HUES48 (cell line): ENCODE results near the gene ZYX.
"Not testable (repeated sequence)": the region's sequence is repeated elsewhere in the genome, so short reads cannot be mapped to it uniquely, and the experiment has no call there.

Experiments
- H3K27ac ChIP-seq: one replicate; pipeline ENCODE4 v1.7.0; 2013; ENCODE audit warnings: low read depth, low read length, inconsistent platforms
- H3K27me3 ChIP-seq: 2 replicates; pipeline ENCODE4 v1.6.1; 2013; ENCODE audit warnings: mild to moderate bottlenecking, low read length; ENCODE audit not compliant: control insufficient read depth, insufficient read depth
- H3K36me3 ChIP-seq: 2 replicates; pipeline ENCODE4 v1.6.1; 2013; ENCODE audit warnings: low read length; ENCODE audit not compliant: control insufficient read depth, insufficient read depth
- H3K4me1 ChIP-seq: 2 replicates; pipeline ENCODE4 v1.6.1; 2013; ENCODE audit warnings: mild to moderate bottlenecking, low read length; ENCODE audit not compliant: control insufficient read depth, insufficient read depth
- H3K4me3 ChIP-seq: 2 replicates; pipeline ENCODE4 v1.5.1; 2013; ENCODE audit warnings: mild to moderate bottlenecking, low read depth, low read length
- H3K9ac ChIP-seq: 2 replicates; pipeline ENCODE4 v1.6.1; 2013; ENCODE audit warnings: mild to moderate bottlenecking, low read depth, low read length, moderate library complexity
- H3K9me3 ChIP-seq: 2 replicates; pipeline ENCODE4 v1.6.1; 2013; ENCODE audit warnings: low read length; ENCODE audit not compliant: control insufficient read depth, insufficient read depth

ZYX gene

GRCh38 chr7:143388051-143388450 lies 6.9 kb downstream of the ZYX start:
- H3K27me3 ChIP-seq: no peaks in the 10 kb centered on the region
- H3K9ac ChIP-seq: no peak overlapping the region
- peaks cover 97% of the 10 kb centered on the region for H3K36me3 ChIP-seq
- peak overlapping the region; percentile 44 for H3K27ac ChIP-seq
- H3K4me1 ChIP-seq: peaks cover 12% of the 10 kb centered on the region
- no peaks in the 10 kb centered on the region for H3K9me3 ChIP-seq
- H3K4me3 ChIP-seq: no peak overlapping the region

GRCh38 chr7:143388491-143389101 lies 7.5 kb downstream of the ZYX start:
- H3K27ac ChIP-seq: no peak overlapping the region
- no peaks in the 10 kb centered on the region for H3K27me3 ChIP-seq
- H3K4me1 ChIP-seq: peaks cover 9% of the 10 kb centered on the region
- H3K36me3 ChIP-seq: peaks cover 97% of the 10 kb centered on the region
- no peaks in the 10 kb centered on the region for H3K9me3 ChIP-seq
- H3K9ac ChIP-seq: no peak overlapping the region
- no peak overlapping the region for H3K4me3 ChIP-seq

- H3K4me1 ChIP-seq: peaks cover 5% of the 10 kb centered on the region; the same call in 1 of the 2 replicates
- no peak overlapping the region for H3K27ac ChIP-seq
- peaks cover 95% of the 10 kb centered on the region for H3K36me3 ChIP-seq
- no peak overlapping the region for H3K4me3 ChIP-seq
- H3K27me3 ChIP-seq: no peaks in the 10 kb centered on the region
- H3K9ac ChIP-seq: no peak overlapping the region
- no peaks in the 10 kb centered on the region for H3K9me3 ChIP-seq
Measured at GRCh38 chr7:143389316-143390103, 8.4 kb downstream of the ZYX start.

GRCh38 chr7:143390104-143390772 lies 9.1 kb downstream of the ZYX start:
- Histone ChIP-seq H3K4me1 (peaks cover 5% of the 10 kb centered on the region; the same call in 1 of the 2 replicates), H3K9me3 (no peaks in the 10 kb centered on the region), H3K27ac (peak overlapping the region; percentile 44), H3K27me3 (no peaks in the 10 kb centered on the region), H3K4me3 (no peak overlapping the region), H3K36me3 (peaks cover 95% of the 10 kb centered on the region), H3K9ac (no peak overlapping the region)

GRCh38 chr7:143390773-143391317 lies 9.7 kb downstream of the ZYX start:
- Histone ChIP-seq H3K9ac (no peak overlapping the region), H3K27me3 (no peaks in the 10 kb centered on the region), H3K27ac (peak overlapping the region; percentile 44), H3K4me3 (no peak overlapping the region), H3K4me1 (peaks cover 5% of the 10 kb centered on the region; the same call in 1 of the 2 replicates), H3K36me3 (peaks cover 97% of the 10 kb centered on the region), H3K9me3 (no peaks in the 10 kb centered on the region)

GRCh38 chr7:143391462-143392404 lies 10.6 kb downstream of the ZYX start:
- Histone ChIP-seq H3K4me3 (no peak overlapping the region), H3K36me3 (peaks cover 98% of the 10 kb centered on the region), H3K27me3 (no peaks in the 10 kb centered on the region), H3K9me3 (no peaks in the 10 kb centered on the region), H3K27ac (peak overlapping the region; percentile 44), H3K9ac (no peak overlapping the region), H3K4me1 (no peaks in the 10 kb centered on the region)

- H3K4me3 ChIP-seq, H3K9me3 ChIP-seq, H3K27ac ChIP-seq, H3K27me3 ChIP-seq, H3K4me1 ChIP-seq, H3K9ac ChIP-seq: not testable (repeated sequence)
- H3K36me3 ChIP-seq: peaks cover 98% of the 10 kb centered on the region
Measured at GRCh38 chr7:143392427-143392826, 11.3 kb downstream of the ZYX start.

GRCh38 chr7:143392875-143393266 lies 11.7 kb downstream of the ZYX start:
- no peak overlapping the region for H3K4me3 ChIP-seq
- peaks cover 98% of the 10 kb centered on the region for H3K36me3 ChIP-seq
- no peak overlapping the region for H3K27ac ChIP-seq
- H3K27me3 ChIP-seq: no peaks in the 10 kb centered on the region
- H3K9me3 ChIP-seq: no peaks in the 10 kb centered on the region
- no peak overlapping the region for H3K9ac ChIP-seq
- no peaks in the 10 kb centered on the region for H3K4me1 ChIP-seq

- Histone ChIP-seq H3K36me3 (peaks cover 98% of the 10 kb centered on the region), H3K27ac (no peak overlapping the region), H3K9ac (no peak overlapping the region), H3K4me1 (no peaks in the 10 kb centered on the region), H3K9me3 (no peaks in the 10 kb centered on the region), H3K4me3 (no peak overlapping the region), H3K27me3 (no peaks in the 10 kb centered on the region)
Measured at GRCh38 chr7:143393267-143394041, 12.3 kb downstream of the ZYX start.

GRCh38 chr7:143394068-143394467 lies 12.9 kb downstream of the ZYX start:
- Histone ChIP-seq H3K9ac (no peak overlapping the region), H3K4me1 (no peaks in the 10 kb centered on the region), H3K27ac (no peak overlapping the region), H3K9me3 (no peaks in the 10 kb centered on the region), H3K4me3 (no peak overlapping the region), H3K27me3 (no peaks in the 10 kb centered on the region), H3K36me3 (peaks cover 98% of the 10 kb centered on the region)
